SH-SY5Y (cell line): ENCODE measurements around the gene RAB9B.

ENCODE experiments used
- GATA2 ChIP-seq: IDR thresholded peaks from 2 replicates; pipeline ENCODE4 v1.6.1; 2011; ENCODE audit warnings: mild to moderate bottlenecking, low read depth, low read length
- GATA3 ChIP-seq: IDR thresholded peaks from 2 replicates; pipeline ENCODE4 v1.6.1; 2011; ENCODE audit warnings: low read depth, mild to moderate bottlenecking, low read length, moderate library complexity

DNA sequence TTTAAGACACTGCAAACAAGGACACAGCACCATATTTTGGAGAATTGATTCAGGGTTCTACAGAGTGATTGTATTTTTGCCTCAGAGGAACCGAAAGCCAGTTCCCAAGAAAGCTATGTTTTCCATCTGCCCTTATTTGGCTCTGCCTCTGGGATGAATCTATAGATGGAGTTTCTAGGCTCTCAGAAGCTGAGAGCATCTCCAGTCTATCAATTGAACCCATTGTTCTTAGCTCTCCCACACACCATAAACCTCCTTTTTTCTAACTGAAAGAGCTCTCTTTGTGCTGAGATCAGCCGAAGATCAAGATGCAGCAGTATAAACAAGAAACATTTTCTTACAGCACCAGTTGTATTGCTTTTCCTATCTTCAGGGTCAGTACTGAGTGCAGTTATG, 38.5 kb downstream of the RAB9B start:
- TF ChIP-seq GATA3 = no peak
- no peak for TF ChIP-seq GATA2
